HG02970 (cell line): Measurements from ENCODE around the gene EIF3K.

ENCODE experiments used
- ATAC-seq: cut with Tn5 transposase; IDR thresholded peaks from one replicate; pipeline ENCODE4 v1.9.1; 2021; ENCODE audit warnings: mild to moderate bottlenecking, moderate library complexity, moderate number of reproducible peaks; ENCODE audit not compliant: unreplicated experiment, low FRiP score

The EIF3K gene

DNA sequence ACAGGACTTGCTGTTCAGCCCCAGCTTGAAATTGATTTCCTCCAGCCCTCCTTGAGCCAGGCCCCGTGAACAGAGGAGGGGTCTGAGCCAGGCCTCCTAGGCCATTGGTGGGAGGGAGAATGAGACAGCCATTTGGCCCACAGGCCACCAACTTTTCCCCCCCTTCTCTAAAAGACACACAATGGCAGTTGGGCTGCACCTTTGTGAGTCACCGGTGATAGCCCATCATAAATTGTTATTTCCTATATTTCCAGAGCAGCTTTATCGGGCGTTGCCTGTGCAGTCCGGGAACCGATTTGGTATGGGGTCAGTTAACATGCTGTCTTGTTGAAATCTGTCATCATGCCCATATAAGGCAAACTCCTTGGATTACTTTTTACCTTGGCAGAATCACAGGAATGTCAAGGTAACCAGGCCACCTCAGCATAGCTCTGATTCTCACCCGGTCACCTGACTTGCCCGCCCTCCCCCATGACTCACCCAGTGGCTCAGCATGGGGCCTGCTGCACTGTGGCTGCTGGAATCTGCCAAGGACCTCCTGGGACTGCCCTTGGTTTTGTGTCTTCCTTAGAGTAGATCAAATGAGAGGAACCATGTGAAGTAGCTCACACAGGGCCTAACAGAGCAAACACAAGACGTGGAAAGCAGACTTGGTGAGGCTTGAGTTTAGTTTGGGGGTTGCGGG lies 64.5 kb downstream of the EIF3K start:
- no peak for ATAC-seq

DNA sequence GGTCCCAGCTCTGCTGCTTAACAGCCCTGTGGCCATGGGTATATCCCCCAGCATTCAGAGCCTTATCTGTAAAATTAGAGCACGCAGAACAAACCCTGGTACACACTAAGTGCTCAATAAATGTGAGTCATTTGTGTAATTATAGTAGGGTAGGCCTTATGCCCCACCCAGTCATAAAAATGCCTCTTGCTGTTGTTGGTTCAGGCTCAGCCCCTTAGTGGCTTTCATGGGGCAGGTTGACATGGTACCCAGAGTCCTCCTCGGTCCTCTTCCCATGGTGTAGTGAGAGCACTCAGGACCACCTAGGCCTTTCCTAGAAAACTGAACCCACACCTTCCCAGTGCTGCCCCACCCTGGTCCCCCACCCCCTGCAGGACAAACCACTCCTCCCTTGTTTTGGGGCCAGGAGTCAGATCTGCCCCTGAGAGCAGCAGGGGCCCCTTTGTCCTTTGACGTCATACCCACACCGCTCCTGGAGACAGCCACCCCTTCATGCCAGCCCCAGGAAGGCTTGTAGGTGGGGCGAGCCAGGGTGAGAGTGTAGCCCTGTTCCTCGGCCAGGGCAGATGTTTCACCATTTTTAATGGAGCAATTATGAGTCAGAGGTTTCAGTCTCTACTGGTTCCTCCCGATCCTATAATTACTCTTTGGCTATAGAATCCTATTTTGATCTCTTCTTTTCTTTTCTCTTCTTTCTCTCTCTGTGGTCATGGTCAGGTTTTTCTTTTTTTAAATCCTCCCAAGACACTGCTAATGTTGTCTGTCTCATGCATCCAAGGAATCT lies 65.3 kb downstream of the EIF3K start:
- ATAC-seq, result no peak

DNA sequence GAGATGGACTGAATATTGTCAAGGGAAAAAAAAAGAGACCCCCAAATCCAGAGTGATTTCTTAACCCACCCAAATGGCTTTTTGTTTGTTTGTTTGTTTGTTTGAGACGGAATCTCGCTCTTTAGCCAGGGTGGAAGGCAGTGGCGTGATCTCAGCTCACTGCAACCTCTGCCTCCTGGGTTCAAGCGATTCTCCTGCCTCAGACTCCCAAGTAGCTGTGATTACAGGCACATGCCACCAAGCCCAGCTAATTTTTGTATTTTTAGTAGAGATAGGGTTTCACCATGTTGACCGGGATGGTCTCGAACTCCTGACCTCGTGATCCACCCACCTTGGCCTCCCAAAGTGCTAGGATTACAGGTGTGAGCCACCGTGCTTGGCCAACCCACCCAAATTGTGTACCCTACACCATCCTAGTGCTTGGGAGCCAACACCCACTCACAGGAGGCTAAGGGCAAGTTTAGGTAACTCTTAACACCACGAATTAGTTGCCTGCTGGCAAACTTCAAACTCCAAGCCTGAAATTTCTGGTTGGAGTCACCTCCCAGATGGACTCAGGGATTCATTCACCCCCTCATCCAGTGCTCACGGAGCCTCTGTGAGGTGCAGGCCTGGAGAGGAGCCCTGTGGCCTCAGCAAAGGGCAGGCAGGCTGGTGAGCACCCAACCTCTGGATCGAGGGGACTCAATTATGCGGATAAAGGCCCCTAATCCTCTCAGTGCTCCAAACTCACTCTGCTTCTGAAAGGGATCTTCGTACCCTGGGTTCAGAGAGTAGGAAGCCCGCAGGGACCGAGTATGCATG lies 66.1 kb downstream of the EIF3K start:
- no peak for ATAC-seq

DNA sequence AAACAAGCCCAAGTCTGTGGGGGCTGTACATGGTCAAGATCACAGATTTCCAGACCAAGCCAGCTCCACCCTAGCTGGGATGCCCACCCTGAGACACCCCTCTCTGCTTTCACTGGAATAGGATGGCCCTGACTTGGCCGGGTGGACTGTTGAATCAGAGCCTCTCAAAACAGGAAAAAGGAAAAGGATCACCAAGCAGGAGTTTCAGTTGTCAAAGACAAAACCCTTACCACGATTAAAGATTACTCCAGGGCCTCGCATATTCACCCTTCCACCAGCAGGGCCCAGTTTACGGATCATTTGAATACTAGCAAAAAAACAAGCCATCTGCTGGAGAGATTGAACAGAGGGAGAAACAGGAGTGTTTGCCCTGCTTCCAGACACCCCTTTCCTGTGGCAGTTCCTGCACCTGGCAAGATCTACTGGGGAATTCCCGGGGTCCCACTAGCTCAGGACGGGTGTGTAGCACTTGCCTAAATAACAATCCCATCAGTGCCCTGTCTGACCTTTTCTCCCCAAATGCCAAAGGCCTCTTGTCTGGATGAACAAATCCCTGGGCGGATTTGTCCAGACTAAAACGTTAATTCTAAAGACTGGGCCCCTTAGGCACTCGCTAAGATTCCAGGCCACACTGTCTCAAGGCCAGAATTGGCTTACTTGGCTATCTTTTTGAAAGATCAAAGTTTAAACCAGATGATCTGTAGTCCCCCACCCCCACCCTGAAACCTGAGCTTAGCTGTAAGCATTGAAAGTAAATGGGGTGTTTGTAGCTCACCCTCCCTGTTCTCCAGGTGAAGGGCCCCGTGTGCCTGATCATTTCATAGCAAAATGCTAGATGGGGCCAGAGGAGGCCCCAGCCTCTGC lies 66.9 kb downstream of the EIF3K start:
- ATAC-seq, result no peak

DNA sequence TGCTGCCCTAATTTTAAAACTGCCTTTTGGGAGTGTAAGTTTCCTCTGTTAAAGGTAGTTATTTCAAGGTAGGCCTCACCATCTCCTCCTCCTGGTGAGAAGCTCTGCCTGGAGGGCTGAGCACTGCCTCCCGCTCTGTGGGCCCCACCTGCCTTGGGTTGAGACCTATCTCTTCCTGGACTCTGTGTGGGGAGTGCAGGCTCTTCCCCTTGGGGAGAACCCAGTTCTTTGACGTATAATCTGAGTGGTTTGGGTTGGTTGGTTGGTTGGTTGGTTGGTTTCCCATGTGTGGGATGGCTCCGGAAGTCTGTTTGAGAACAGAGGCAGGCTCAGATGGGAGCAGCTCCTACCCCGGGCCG lies 67.5 kb downstream of the EIF3K start:
- ATAC-seq, result no peak
